Measurements from ENCODE around the gene TTC34. TPM values are rescaled to one million over a fixed set of nuclear protein-coding genes. Genes with fewer than 3 reads are reported as not detected.
A peak's percentile ranks its signal among the peaks of the same experiment; 100 is the strongest.

Gene TTC34
- total and polyA plus RNA-seq, 9 donors = 0.12 to 3.2 (median 2.2) TPM

DNA sequence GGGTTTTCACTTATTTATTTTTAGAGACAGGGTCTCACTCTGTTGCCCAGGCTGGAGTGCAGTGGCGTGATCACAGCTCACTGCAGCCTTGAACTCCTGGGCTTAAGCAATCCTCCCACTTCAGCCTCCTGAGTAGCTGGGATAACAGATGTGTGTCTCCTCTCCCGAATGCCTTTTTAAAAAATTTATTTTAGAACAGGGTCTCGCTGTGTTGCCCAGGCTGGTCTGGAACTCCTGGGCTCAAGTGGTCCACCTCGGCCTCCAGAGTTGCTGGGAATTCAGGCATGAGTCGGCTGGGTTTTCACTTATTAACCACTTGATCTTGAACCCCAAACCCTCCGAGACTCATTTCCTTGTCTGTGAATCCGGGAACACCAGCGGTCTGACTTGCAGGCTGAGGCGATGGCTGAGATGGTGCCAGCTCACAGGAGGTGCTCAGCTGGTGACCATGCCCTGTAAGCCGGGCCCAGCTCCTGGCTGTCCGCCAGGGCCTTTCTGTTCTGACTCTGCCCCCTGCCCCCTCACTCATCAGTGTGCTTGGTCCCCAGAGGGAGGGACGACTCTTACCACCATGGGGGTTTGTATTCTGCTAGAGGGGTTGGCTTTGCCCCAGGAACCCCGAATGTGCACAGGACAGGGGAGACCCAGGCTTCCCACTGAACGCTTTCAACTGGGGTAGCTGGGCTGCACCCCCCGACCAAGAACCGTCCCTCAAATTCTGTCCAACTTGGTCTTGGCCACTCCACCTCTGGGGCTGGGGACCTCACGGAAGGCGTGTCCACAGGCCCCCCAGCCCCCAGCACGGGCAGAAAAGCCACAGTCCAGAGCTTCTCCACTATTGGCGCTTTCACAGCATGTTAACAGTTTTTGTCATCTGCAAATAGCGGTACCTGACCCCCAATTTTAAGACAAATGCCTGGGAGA, 191.2 kb downstream of the TTC34 start:
- DNase-seq = peak in 3 of 5 donors; percentile 12 to 32 (median 17)
- no peak for TF ChIP-seq POLR2A (IDR thresholded peaks at IDR 0.05)
- no peak for TF ChIP-seq EP300 (IDR thresholded peaks at IDR 0.05)
- no peak for TF ChIP-seq CTCF (IDR thresholded peaks at IDR 0.05)
- no peaks in the 10 kb centered on the region for H3K9me3 ChIP-seq
- WGBS, 3 donors = 57 to 68% (median 59%) methylated on average over 21 of the region's 21 CpGs
- H3K27ac ChIP-seq = no peak overlapping the region
- peaks cover 2% of the 10 kb centered on the region for H3K4me1 ChIP-seq (ENCODE audit: insufficient read depth)
- H3K4me3 ChIP-seq = no peak overlapping the region
- no peaks in the 10 kb centered on the region for H3K27me3 ChIP-seq
- H3K36me3 ChIP-seq = no peaks in the 10 kb centered on the region
- intact Hi-C loops (cut with DNase I) = no loop called here

DNA sequence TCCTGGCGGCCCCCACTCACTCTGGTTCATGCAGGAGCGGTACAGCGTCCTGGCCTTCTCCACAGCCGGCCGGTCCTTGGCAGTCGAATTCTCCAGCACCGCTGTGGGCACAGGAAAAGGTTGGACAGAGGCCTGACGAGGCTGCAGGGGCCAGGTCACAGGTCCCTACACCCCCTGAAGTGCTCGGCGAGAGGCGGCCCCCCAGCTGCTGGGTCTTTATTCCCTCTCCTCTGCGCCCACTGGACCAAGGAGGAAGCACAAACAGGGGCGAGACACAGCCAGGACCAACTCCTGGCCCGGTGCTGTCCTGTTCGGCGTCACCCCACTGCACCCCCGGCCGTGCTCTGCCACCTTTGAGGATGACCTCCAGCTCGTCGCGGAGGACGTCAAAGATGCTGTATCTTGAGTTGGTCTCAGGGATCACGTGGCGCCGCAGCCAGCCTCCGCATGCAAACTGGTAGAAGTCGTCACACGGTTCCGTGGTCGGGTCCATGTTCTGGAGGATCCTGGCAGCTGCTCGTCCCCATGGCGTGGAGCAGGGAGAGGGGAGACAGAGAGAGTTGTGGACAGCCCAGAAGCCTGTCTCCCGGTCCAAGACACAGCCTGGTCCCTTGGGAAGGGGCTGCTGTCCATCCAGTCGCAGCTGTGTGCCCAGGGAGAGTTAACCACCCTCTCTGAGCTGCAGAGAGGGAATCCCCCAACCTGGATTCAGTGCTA, 192.0 kb downstream of the TTC34 start:
- intact Hi-C loops (cut with DNase I) = no loop called here
- no peak overlapping the region for H3K4me3 ChIP-seq
- H3K4me1 ChIP-seq (ENCODE audit: insufficient read depth) = peaks cover 2% of the 10 kb centered on the region
- no peaks in the 10 kb centered on the region for H3K36me3 ChIP-seq
- peak in 1 of 5 donors; percentile 22 for DNase-seq
- WGBS, 3 donors = 79 to 88% (median 82%) methylated on average over 32 to 34 of the region's 34 CpGs
- no peak overlapping the region for H3K27ac ChIP-seq
- no peaks in the 10 kb centered on the region for H3K27me3 ChIP-seq
- TF ChIP-seq EP300 (IDR thresholded peaks at IDR 0.05) = no peak
- TF ChIP-seq POLR2A (IDR thresholded peaks at IDR 0.05) = no peak
- no peak for TF ChIP-seq CTCF (IDR thresholded peaks at IDR 0.05)
- no peaks in the 10 kb centered on the region for H3K9me3 ChIP-seq

DNA sequence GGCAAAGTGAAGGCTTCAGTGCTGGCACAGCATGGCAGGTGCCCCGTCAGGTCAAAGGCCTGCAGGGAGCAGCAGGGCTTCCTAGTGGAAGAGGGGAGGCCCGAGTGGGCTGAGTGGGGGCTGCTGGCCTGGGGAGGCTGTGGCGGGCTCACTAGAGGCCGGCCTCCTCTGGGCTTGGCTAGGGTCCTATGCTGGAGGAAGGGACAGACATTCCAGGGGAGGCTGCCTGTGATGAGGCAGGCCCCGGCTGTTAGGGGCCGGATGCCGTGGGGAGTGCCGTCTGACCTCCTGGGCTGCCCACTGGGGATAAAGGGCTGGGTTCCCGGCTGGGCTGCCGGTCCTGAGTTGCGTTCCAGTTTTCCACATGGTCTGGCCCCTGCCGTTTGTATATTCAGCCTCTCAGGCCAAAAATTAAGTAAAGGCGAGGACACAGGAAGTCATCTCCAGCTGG, 193.8 kb downstream of the TTC34 start:
- no peak overlapping the region for H3K27ac ChIP-seq
- no peaks in the 10 kb centered on the region for H3K9me3 ChIP-seq
- DNase-seq = peak in 2 of 5 donors; percentile 25 to 30
- H3K36me3 ChIP-seq = no peaks in the 10 kb centered on the region
- WGBS, 3 donors = 13 to 24% (median 17%) methylated on average over 13 of the region's 13 CpGs
- no peaks in the 10 kb centered on the region for H3K27me3 ChIP-seq
- no peak for TF ChIP-seq CTCF (IDR thresholded peaks at IDR 0.05)
- TF ChIP-seq POLR2A (IDR thresholded peaks at IDR 0.05) = no peak
- no peak for TF ChIP-seq EP300 (IDR thresholded peaks at IDR 0.05)
- intact Hi-C loops (cut with DNase I) = no loop called here
- H3K4me1 ChIP-seq (ENCODE audit: insufficient read depth) = peaks cover 2% of the 10 kb centered on the region
- H3K4me3 ChIP-seq = no peak overlapping the region

- intact Hi-C loops (cut with DNase I) = no loop called here
- H3K27me3 ChIP-seq = no peaks in the 10 kb centered on the region
- H3K4me1 ChIP-seq (ENCODE audit: insufficient read depth) = peaks cover 2% of the 10 kb centered on the region
- no peak overlapping the region for H3K27ac ChIP-seq
- WGBS, 3 donors = 34 to 45% (median 41%) methylated on average over 36 of the region's 36 CpGs
- no peaks in the 10 kb centered on the region for H3K9me3 ChIP-seq
- TF ChIP-seq POLR2A (IDR thresholded peaks at IDR 0.05) (no peak), CTCF (IDR thresholded peaks at IDR 0.05) (no peak), EP300 (IDR thresholded peaks at IDR 0.05) (no peak)
- no peak overlapping the region for H3K4me3 ChIP-seq
- peak in 1 of 5 donors; percentile 24 for DNase-seq
- H3K36me3 ChIP-seq = no peaks in the 10 kb centered on the region
Measured at GRCh38 chr1:2606881-2607621, 194.4 kb downstream of the TTC34 start.

Data from ovary (tissue), 9 donors.